GM23338 (cell line): ENCODE measurements around the gene PRAC2. TPM values are rescaled to one million over a fixed set of nuclear protein-coding genes. Genes with fewer than 3 reads are reported as not detected.

Experiments
- ATAC-seq: fragments of 200-7000 bp; cut with Tn5 transposase; 3 replicates; pipeline ENCODE4 v1.9.1; 2020
- DNase-seq: peaks from one replicate; pipeline ENCODE4 v3.0.0-alpha.2; 2015; ENCODE audit warnings: low spot score
- H2AFZ ChIP-seq: fragments of 200-600 bp; sonication (generic); 2 replicates; pipeline ENCODE4 v1.8.0; 2016; ENCODE audit warnings: antibody characterized with exemption, mild to moderate bottlenecking, moderate library complexity
- H3F3A ChIP-seq: fragments of 200-600 bp; sonication (generic); replicated peaks from 2 replicates; pipeline ENCODE4 v1.8.0; 2017; ENCODE audit warnings: antibody characterized with exemption, mixed run types, low read depth
- H3K27ac ChIP-seq: fragments of 200-600 bp; sonication (generic); 2 replicates; pipeline ENCODE4 v1.6.1; 2016; ENCODE audit warnings: low read depth
- H3K27me3 ChIP-seq: fragments of 200-600 bp; sonication (generic); 2 replicates; pipeline ENCODE4 v1.8.0; 2016; ENCODE audit warnings: mild to moderate bottlenecking, mixed run types, moderate library complexity; ENCODE audit not compliant: insufficient read depth
- H3K36me3 ChIP-seq: fragments of 200-600 bp; sonication (generic); 2 replicates; pipeline ENCODE4 v1.8.0; 2016; ENCODE audit warnings: mild to moderate bottlenecking; ENCODE audit not compliant: insufficient read depth
- H3K4me1 ChIP-seq: fragments of 200-600 bp; sonication (generic); 2 replicates; pipeline ENCODE4 v1.8.0; 2016; ENCODE audit warnings: mild to moderate bottlenecking, moderate library complexity; ENCODE audit not compliant: insufficient read depth
- H3K4me2 ChIP-seq: fragments of 200-600 bp; sonication (generic); 2 replicates; pipeline ENCODE4 v1.7.1; 2017; ENCODE audit warnings: mixed run types
- H3K4me3 ChIP-seq: fragments of 200-600 bp; sonication (generic); 2 replicates; pipeline ENCODE4 v1.6.1; 2016; ENCODE audit warnings: mixed run types
- H3K79me2 ChIP-seq: fragments of 200-600 bp; sonication (generic); replicated peaks from 2 replicates; pipeline ENCODE4 v1.8.0; 2017; ENCODE audit warnings: mild to moderate bottlenecking; ENCODE audit not compliant: insufficient read depth
- H3K9me2 ChIP-seq: fragments of 200-600 bp; sonication (generic); 2 replicates; pipeline ENCODE4 v1.8.0; 2017; ENCODE audit not compliant: insufficient read depth
- H4K20me1 ChIP-seq: fragments of 200-600 bp; sonication (generic); replicated peaks from 2 replicates; pipeline ENCODE4 v1.8.0; 2017; ENCODE audit warnings: mild to moderate bottlenecking; ENCODE audit not compliant: insufficient read depth
- H3K27ac Mint-ChIP-seq: 2 replicates; pipeline ENCODE4 v1.8.0; 2020; ENCODE audit warnings: inconsistent platforms, mild to moderate bottlenecking, moderate library complexity, mixed read lengths
- H3K27me3 Mint-ChIP-seq: 3 replicates; pipeline ENCODE4 v1.8.0; 2022; ENCODE audit warnings: low read depth, mild to moderate bottlenecking, moderate library complexity, mixed read lengths, inconsistent platforms; ENCODE audit not compliant: insufficient read depth, poor library complexity
- H3K36me3 Mint-ChIP-seq: 3 replicates; pipeline ENCODE4 v1.8.0; 2021; ENCODE audit warnings: low read depth, mild to moderate bottlenecking, inconsistent platforms, moderate library complexity, mixed read lengths
- H3K4me1 Mint-ChIP-seq: 3 replicates; pipeline ENCODE4 v1.8.0; 2020; ENCODE audit warnings: mild to moderate bottlenecking, inconsistent platforms, mixed read lengths
- H3K4me3 Mint-ChIP-seq: 3 replicates; pipeline ENCODE4 v1.8.0; 2021; ENCODE audit warnings: moderate library complexity, mild to moderate bottlenecking, inconsistent platforms, mixed read lengths
- H3K9me3 Mint-ChIP-seq: 3 replicates; pipeline ENCODE4 v1.8.0; 2020; ENCODE audit warnings: moderate library complexity, mild to moderate bottlenecking, inconsistent platforms, mixed read lengths
- CREB1 ChIP-seq: fragments of 250-450 bp; sonication (Bioruptor Pico); IDR thresholded peaks from 2 replicates; pipeline ENCODE4 v1.5.0; 2020; ENCODE audit warnings: low read depth, mild to moderate bottlenecking, moderate library complexity
- EZH2 ChIP-seq: fragments of 200-600 bp; sonication (generic); IDR thresholded peaks from one replicate; pipeline ENCODE4 v1.8.0; 2017; ENCODE audit warnings: antibody characterized with exemption, mild to moderate bottlenecking, low read depth; ENCODE audit not compliant: unreplicated experiment
- STAT1 ChIP-seq: IDR thresholded peaks from one replicate; pipeline ENCODE4 v1.6.1; 2016; ENCODE audit warnings: antibody characterized with exemption; ENCODE audit not compliant: unreplicated experiment
- ZNF331 ChIP-seq: fragments of 250-450 bp; sonication (Bioruptor Pico); IDR thresholded peaks from 2 replicates; pipeline ENCODE4 v1.5.0; 2020; ENCODE audit warnings: low read depth, mild to moderate bottlenecking, moderate library complexity
- polyA plus RNA-seq: library from polyadenylated mRNA; unstranded; fragments of >200 nt; fragmentation: Nextera tagmentation; extraction: Ambion mirVana; gene quantifications from 2 replicates; pipeline ENCODE4 v1.2.1, GENCODE V29; 2016
- total RNA-seq: library from RNA; depleted of rRNA; stranded (reverse); fragments of >200 nt; shearing (Covaris generic); gene quantifications from 2 replicates; pipeline ENCODE4 v1.2.3, GENCODE V29; 2014
- TF ChIP-seq, protein P1 (sequence below), 2 experiments: fragments of 200-600 bp in 1 of 2; sonication (generic) in 1 of 2; conservative IDR thresholded peaks; 2 replicates each; pipeline versions ENCODE4 v1.5.1 to v1.6.1; 2016 to 2017; ENCODE audit warnings: antibody characterized with exemption in 2 of 2, low read depth in 2 of 2, mild to moderate bottlenecking in 2 of 2, moderate library complexity in 1 of 2
- TF ChIP-seq, protein P2 (sequence below): IDR thresholded peaks from one replicate; pipeline ENCODE4 v1.6.1; 2018; ENCODE audit warnings: antibody characterized with exemption; ENCODE audit not compliant: unreplicated experiment

Gene PRAC2
- total and polyA plus RNA-seq, 2 experiments from 2014 or later = not detected

DNA sequence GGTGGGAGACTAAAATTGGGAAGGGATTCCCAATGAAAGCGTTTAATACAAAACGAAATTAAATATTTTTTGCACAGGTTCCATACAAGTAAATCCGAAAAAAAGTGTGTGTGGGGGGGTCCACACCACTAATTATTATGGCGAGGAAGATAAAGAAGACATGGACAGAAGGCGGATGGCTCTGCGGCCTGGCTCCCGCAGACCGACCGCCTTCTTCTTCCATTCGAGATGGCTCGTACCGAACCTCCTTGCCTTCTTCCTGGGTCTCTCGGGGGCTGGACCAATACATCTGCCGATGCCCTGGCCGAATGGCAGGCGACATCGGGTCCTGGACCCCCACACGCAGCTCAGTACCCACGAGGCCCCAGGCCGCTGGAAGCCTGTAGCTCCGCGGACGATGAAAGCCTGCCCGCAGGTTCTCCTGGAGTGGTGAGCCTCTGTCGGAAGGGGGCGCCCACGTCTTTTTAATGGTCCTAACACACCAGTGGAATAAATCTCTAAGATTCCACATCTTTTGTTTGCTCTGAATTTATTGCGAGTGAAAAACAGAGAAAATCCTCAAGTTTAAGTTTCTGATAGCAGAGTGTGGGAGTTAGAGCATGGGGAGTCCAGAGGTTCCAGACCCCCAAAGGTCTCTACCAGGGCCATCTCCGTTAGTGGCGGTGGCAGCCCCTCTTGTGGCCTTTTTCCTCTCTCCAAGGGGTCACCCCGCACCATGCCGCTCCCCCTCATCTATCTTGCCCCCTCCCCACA is 1.4 kb downstream of the PRAC2 start:
- peak; percentile 87 for DNase-seq
- Histone ChIP-seq H3K9me2 (no peaks in the 10 kb centered on the region), H3F3A (peaks cover 34% of the 10 kb centered on the region), H3K27ac (no peak overlapping the region), H3K36me3 (no peaks in the 10 kb centered on the region), H3K4me3 (no peak overlapping the region), H3K4me1 (peaks cover 36% of the 10 kb centered on the region), H3K79me2 (no peaks in the 10 kb centered on the region), H3K4me2 (peak overlapping the region; percentile 84), H3K27me3 (peaks cover 100% of the 10 kb centered on the region), H4K20me1 (peaks cover 42% of the 10 kb centered on the region), H2AFZ (no peak overlapping the region)
- H3K4me3 Mint-ChIP-seq = peak overlapping the region; percentile 53; the same call in 2 of the 3 replicates
- ATAC-seq = peak; percentile 40
- peaks cover 100% of the 10 kb centered on the region for H3K27me3 Mint-ChIP-seq
- no peaks in the 10 kb centered on the region for H3K9me3 Mint-ChIP-seq
- H3K27ac Mint-ChIP-seq = no peak overlapping the region
- TF ChIP-seq STAT1 = no peak
- TF ChIP-seq, protein P1, sequence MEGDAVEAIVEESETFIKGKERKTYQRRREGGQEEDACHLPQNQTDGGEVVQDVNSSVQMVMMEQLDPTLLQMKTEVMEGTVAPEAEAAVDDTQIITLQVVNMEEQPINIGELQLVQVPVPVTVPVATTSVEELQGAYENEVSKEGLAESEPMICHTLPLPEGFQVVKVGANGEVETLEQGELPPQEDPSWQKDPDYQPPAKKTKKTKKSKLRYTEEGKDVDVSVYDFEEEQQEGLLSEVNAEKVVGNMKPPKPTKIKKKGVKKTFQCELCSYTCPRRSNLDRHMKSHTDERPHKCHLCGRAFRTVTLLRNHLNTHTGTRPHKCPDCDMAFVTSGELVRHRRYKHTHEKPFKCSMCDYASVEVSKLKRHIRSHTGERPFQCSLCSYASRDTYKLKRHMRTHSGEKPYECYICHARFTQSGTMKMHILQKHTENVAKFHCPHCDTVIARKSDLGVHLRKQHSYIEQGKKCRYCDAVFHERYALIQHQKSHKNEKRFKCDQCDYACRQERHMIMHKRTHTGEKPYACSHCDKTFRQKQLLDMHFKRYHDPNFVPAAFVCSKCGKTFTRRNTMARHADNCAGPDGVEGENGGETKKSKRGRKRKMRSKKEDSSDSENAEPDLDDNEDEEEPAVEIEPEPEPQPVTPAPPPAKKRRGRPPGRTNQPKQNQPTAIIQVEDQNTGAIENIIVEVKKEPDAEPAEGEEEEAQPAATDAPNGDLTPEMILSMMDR (conservative IDR thresholded peaks at IDR 0.05; ENCODE audit: low read depth in 2 of 2) = peak; percentile 76 to 77
- H3K36me3 Mint-ChIP-seq = peaks cover 3% of the 10 kb centered on the region; the same call in 1 of the 3 replicates
- H3K4me1 Mint-ChIP-seq = peaks cover 33% of the 10 kb centered on the region

DNA sequence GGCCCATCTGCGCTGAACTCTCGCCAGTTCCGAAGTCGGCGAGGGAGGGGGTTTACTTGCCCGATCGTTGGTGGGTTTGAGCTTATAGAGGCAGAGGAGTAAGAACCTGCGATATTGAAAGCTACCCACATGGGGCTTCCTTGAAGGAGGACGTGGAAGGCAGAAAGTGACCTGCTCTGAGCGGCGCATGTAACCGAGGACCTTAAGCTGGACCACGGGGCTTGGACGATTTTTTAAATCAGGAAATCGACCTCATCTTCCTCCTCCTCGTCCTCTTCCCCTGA is 2.0 kb downstream of the PRAC2 start:
- no peak for ATAC-seq
- H3K4me3 ChIP-seq = no peak overlapping the region
- H3K36me3 Mint-ChIP-seq = peaks cover 3% of the 10 kb centered on the region; the same call in 1 of the 3 replicates

More for the DNA sequence above, 2.0 kb downstream of the PRAC2 start:
- peaks cover 100% of the 10 kb centered on the region for H3K27me3 Mint-ChIP-seq
- peaks cover 38% of the 10 kb centered on the region for H3F3A ChIP-seq
- no peaks in the 10 kb centered on the region for H3K9me2 ChIP-seq
- peaks cover 34% of the 10 kb centered on the region for H3K4me1 Mint-ChIP-seq
- peaks cover 100% of the 10 kb centered on the region for H3K27me3 ChIP-seq
- H4K20me1 ChIP-seq = peaks cover 47% of the 10 kb centered on the region
- no peak for DNase-seq
- TF ChIP-seq, protein P2, sequence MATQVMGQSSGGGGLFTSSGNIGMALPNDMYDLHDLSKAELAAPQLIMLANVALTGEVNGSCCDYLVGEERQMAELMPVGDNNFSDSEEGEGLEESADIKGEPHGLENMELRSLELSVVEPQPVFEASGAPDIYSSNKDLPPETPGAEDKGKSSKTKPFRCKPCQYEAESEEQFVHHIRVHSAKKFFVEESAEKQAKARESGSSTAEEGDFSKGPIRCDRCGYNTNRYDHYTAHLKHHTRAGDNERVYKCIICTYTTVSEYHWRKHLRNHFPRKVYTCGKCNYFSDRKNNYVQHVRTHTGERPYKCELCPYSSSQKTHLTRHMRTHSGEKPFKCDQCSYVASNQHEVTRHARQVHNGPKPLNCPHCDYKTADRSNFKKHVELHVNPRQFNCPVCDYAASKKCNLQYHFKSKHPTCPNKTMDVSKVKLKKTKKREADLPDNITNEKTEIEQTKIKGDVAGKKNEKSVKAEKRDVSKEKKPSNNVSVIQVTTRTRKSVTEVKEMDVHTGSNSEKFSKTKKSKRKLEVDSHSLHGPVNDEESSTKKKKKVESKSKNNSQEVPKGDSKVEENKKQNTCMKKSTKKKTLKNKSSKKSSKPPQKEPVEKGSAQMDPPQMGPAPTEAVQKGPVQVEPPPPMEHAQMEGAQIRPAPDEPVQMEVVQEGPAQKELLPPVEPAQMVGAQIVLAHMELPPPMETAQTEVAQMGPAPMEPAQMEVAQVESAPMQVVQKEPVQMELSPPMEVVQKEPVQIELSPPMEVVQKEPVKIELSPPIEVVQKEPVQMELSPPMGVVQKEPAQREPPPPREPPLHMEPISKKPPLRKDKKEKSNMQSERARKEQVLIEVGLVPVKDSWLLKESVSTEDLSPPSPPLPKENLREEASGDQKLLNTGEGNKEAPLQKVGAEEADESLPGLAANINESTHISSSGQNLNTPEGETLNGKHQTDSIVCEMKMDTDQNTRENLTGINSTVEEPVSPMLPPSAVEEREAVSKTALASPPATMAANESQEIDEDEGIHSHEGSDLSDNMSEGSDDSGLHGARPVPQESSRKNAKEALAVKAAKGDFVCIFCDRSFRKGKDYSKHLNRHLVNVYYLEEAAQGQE = no peak
- TF ChIP-seq CREB1 (CRISPR knock-in tag) (no peak), EZH2 (peak; percentile 91), ZNF331 (CRISPR knock-in tag) (no peak)
- no peaks in the 10 kb centered on the region for H3K9me3 Mint-ChIP-seq
- peaks cover 36% of the 10 kb centered on the region for H3K4me1 ChIP-seq
- no peak overlapping the region for H2AFZ ChIP-seq
- H3K27ac Mint-ChIP-seq = no peak overlapping the region
- no peak overlapping the region for H3K27ac ChIP-seq
- H3K36me3 ChIP-seq = no peaks in the 10 kb centered on the region
- no peak overlapping the region for H3K4me3 Mint-ChIP-seq
- peak overlapping the region; percentile 49 for H3K4me2 ChIP-seq
- H3K79me2 ChIP-seq = no peaks in the 10 kb centered on the region
